Activated CD8-positive, alpha-beta memory T cell treated with anti-CD3 and anti-CD28 coated beads, Interleukin-2, amount 50 U/mL, for 48 hours (primary cell): ENCODE measurements around the gene SIGLEC8.
A peak's percentile ranks its signal among the peaks of the same experiment; 100 is the strongest.
"Not testable (repeated sequence)": the region's sequence is repeated elsewhere in the genome, so short reads cannot be mapped to it uniquely, and the experiment has no call there.

Source experiments
- DNase-seq: peaks from one replicate; pipeline ENCODE4 v3.0.0-alpha.2; 2020

SIGLEC8 gene

GRCh38 chr19:51472607-51473006, 14.4 kb upstream of the SIGLEC8 start:
- DNase-seq, result no peak

GRCh38 chr19:51471527-51471926, 13.3 kb upstream of the SIGLEC8 start:
- no peak for DNase-seq

GRCh38 chr19:51470966-51471365, 12.7 kb upstream of the SIGLEC8 start:
- no peak for DNase-seq

GRCh38 chr19:51469629-51470028, 11.4 kb upstream of the SIGLEC8 start:
- DNase-seq, result no peak

GRCh38 chr19:51469162-51469561, 10.9 kb upstream of the SIGLEC8 start:
- DNase-seq, result no peak

GRCh38 chr19:51468545-51468920, 10.3 kb upstream of the SIGLEC8 start:
- DNase-seq, result no peak

GRCh38 chr19:51467864-51468544, 9.8 kb upstream of the SIGLEC8 start:
- no peak for DNase-seq

- no peak for DNase-seq
Observed at GRCh38 chr19:51466723-51467122, 8.5 kb upstream of the SIGLEC8 start.

- DNase-seq, result not testable (repeated sequence)
Observed at GRCh38 chr19:51463976-51464581, 5.8 kb upstream of the SIGLEC8 start.

GRCh38 chr19:51462681-51463080, 4.4 kb upstream of the SIGLEC8 start:
- no peak for DNase-seq

- no peak for DNase-seq
Observed at GRCh38 chr19:51462276-51462675, 4.0 kb upstream of the SIGLEC8 start.

- no peak for DNase-seq
Observed at GRCh38 chr19:51461723-51462161, 3.5 kb upstream of the SIGLEC8 start.

- no peak for DNase-seq
Observed at GRCh38 chr19:51460164-51460992, 2.1 kb upstream of the SIGLEC8 start.

- peak; percentile 39 for DNase-seq
Observed at GRCh38 chr19:51458899-51459505, 748 bp upstream of the SIGLEC8 start.

- no peak for DNase-seq
Observed at GRCh38 chr19:51457351-51458013, 772 bp downstream of the SIGLEC8 start.

GRCh38 chr19:51456541-51457290, 1.5 kb downstream of the SIGLEC8 start:
- DNase-seq, result no peak

- DNase-seq, result no peak
Observed at GRCh38 chr19:51450730-51451307, 7.4 kb downstream of the SIGLEC8 start.

- DNase-seq, result peak; percentile 70
Observed at GRCh38 chr19:51448411-51449016, 9.7 kb downstream of the SIGLEC8 start.

GRCh38 chr19:51448011-51448410, 10.2 kb downstream of the SIGLEC8 start:
- no peak for DNase-seq

GRCh38 chr19:51447510-51447909, 10.7 kb downstream of the SIGLEC8 start:
- not testable (repeated sequence) for DNase-seq
